Measurements from ENCODE around the gene NEO1.

NEO1 gene

GRCh38 chr15:73354241-73354640 is 302.0 kb downstream of the NEO1 start:
- TF ChIP-seq POLR2AphosphoS5 (IDR thresholded peaks at IDR 0.05; ENCODE audit: borderline replicate concordance, low read depth, low read length) = no peak
- no peak for TF ChIP-seq FOXP2 (optimal IDR thresholded peaks at IDR 0.05; ENCODE audit: control extremely low read depth, extremely low read length, insufficient read depth)
- TF ChIP-seq EZH2 (IDR thresholded peaks at IDR 0.05) = no peak

More at GRCh38 chr15:73354241-73354640, 302.0 kb downstream of the NEO1 start:
- DNase-seq (ENCODE audit: low read depth, low spot score) = no peak
- H3K27ac ChIP-seq = no peak overlapping the region
- H3K4me3 ChIP-seq = no peak overlapping the region
- no peaks in the 10 kb centered on the region for H3K36me3 ChIP-seq (ENCODE audit: insufficient read depth, low read length)
- no peak overlapping the region for H3K9ac ChIP-seq (ENCODE audit: insufficient read length)
- H3K9me3 ChIP-seq (ENCODE audit: low read depth, low read length) = no peaks in the 10 kb centered on the region

Measured in SK-N-MC (cell line).